Pancreas (tissue), 10 donors: ENCODE data around the gene ZNF180. TPM values are rescaled to one million over a fixed set of nuclear protein-coding genes. Genes with fewer than 3 reads are reported as not detected.
"Not testable (repeated sequence)": the region's sequence is repeated elsewhere in the genome, so short reads cannot be mapped to it uniquely, and the experiment has no call there.

Experiments used
- ATAC-seq, 4 donors: fragments of 200-7000 bp; cut with Tn5 transposase; one replicate each; pipeline versions ENCODE4 v1.8.0 to v1.9.1; 2020; ENCODE audit warnings: mild to moderate bottlenecking in 4 of 4, moderate library complexity in 4 of 4
- DNase-seq, 6 donors: peaks; one replicate each; pipeline ENCODE4 v3.0.0-alpha.2; 2020
- FAIRE-seq: peaks from 2 replicates; lab custom pipeline; 2012; peaks lifted over from hg19 to GRCh38; lab: Jason Lieb, UNC
- H3K27ac ChIP-seq, 4 donors: fragments of 200-600 bp; sonication (generic); 1 replicate in 3 of 4; 2 replicates in 1 of 4; pipeline versions ENCODE4 v1.5.0 to v1.8.0; 2020
- H3K27me3 ChIP-seq, 4 donors: fragments of 200-600 bp; one replicate each; pipeline ENCODE4 v1.8.0; 2021
- H3K36me3 ChIP-seq, 3 donors: fragments of 200-600 bp; sonication (generic) in 1 of 3; one replicate each; pipeline versions ENCODE4 v1.5.0 to v1.8.0; 2020 to 2021
- H3K4me1 ChIP-seq, 3 donors: fragments of 200-600 bp; one replicate each; pipeline ENCODE4 v1.8.0; 2021
- H3K4me3 ChIP-seq, 4 donors: fragments of 200-600 bp; sonication (generic) in 2 of 4; one replicate each; pipeline versions ENCODE4 v1.5.0 to v1.8.0; 2020 to 2021
- H3K9me3 ChIP-seq, 4 donors: fragments of 200-600 bp; one replicate each; pipeline ENCODE4 v1.8.0; 2021
- WGBS, 2 donors: extraction: QIAGEN DNeasy Blood & Tissue Kit; methylation state at CpG; one replicate each; pipeline ENCODE4 v1.1.7; 2013; 5-methylcytosine and 5-hydroxymethylcytosine counted together
- intact Hi-C, 3 donors: fragments of 100-400 bp; cut with DNase I; formaldehyde crosslinking; loops; one replicate each; pipeline versions ENCODE4 v1.11.1 to v1.14.2; 2022
- polyA plus RNA-seq, 2 donors: library from polyadenylated mRNA; stranded (reverse); fragments of 200-250 nt; gene quantifications; one replicate each; pipeline ENCODE4 v1.2.3, GENCODE V29; 2013
- total RNA-seq, 6 donors: library from RNA; stranded (reverse); fragmentation: NEBNext Ultra II Directional in 4 of 6; extraction: Animal tissue kit (Norgen Biotek cat#: 25700) in 4 of 6; gene quantifications; one replicate each; pipeline versions ENCODE4 v1.2.1 to v1.2.4, GENCODE V29; 2021 to 2023
- TF ChIP-seq, protein P1 (sequence below), 4 donors: fragments of 200-600 bp; sonication (generic) in 3 of 4; IDR thresholded peaks; one replicate each; pipeline versions ENCODE4 v1.5.0 to v1.8.0; 2021; ENCODE audit warnings: antibody characterized with exemption in 4 of 4
- donor health status: healthy with polysubstance abuse.
- donor health status: DM: no; HTN: no; CAD: no; lungs with moderate emphysema.
- donor health status: DM: no; HTN: no; CAD: no.
- donor health status: control.
- donor health status: control.
- donor health status: Bipolar disorder and iron deficiency.
- donor health status: DM: yes; HTN: yes; CAD: no.
- donor health status: DM: no; HTN: no; CAD: no.
- donor health status: DM: no; HTN: no; CAD: no.
- donor health status: DM: yes; HTN: yes; CAD: no.

ZNF180 gene
- total and polyA plus RNA-seq, 8 donors, result 2.6 to 5.8 (median 3.6) TPM

DNA sequence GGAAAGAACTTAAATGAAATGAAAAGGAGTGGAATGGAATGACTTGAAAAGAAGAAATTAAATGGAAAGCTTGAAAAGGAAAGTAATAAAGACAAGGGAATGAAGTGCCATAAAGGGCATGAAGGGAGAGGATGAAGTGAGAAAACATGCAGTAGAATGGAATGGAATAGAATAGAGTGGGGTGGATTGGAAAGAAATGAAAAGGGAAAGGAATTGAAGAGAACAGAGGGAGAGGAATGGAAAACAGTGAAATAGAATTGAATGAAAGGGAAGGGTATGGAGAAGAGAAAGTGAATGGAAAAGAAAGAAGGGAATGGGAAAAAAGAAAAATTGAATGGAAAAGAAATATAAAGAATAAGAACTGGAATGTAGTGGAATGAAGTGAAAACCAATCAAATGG lies 9.2 kb upstream of the ZNF180 start:
- Histone ChIP-seq H3K27me3 (peaks cover 0 to 8% (median 0%) of the 10 kb centered on the region in 4 donors), H3K4me1 (no peaks in the 10 kb centered on the region), H3K27ac (no peak overlapping the region), H3K36me3 (no peaks in the 10 kb centered on the region), H3K9me3 (no peaks in the 10 kb centered on the region), H3K4me3 (no peak overlapping the region)
- no peak for ATAC-seq
- FAIRE-seq, result no peak
- TF ChIP-seq, protein P1, sequence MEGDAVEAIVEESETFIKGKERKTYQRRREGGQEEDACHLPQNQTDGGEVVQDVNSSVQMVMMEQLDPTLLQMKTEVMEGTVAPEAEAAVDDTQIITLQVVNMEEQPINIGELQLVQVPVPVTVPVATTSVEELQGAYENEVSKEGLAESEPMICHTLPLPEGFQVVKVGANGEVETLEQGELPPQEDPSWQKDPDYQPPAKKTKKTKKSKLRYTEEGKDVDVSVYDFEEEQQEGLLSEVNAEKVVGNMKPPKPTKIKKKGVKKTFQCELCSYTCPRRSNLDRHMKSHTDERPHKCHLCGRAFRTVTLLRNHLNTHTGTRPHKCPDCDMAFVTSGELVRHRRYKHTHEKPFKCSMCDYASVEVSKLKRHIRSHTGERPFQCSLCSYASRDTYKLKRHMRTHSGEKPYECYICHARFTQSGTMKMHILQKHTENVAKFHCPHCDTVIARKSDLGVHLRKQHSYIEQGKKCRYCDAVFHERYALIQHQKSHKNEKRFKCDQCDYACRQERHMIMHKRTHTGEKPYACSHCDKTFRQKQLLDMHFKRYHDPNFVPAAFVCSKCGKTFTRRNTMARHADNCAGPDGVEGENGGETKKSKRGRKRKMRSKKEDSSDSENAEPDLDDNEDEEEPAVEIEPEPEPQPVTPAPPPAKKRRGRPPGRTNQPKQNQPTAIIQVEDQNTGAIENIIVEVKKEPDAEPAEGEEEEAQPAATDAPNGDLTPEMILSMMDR (IDR thresholded peaks at IDR 0.05), result no peak
- no peak for DNase-seq
- intact Hi-C loops, result no loop called here

GRCh38 chr19:44499559-44499958 lies 763 bp downstream of the ZNF180 start:
- WGBS, 2 donors, result 15% methylated on average over 6 of the region's 6 CpGs
- TF ChIP-seq, protein P1 (IDR thresholded peaks at IDR 0.05), result no peak
- H3K4me1 ChIP-seq, result peaks cover 0 to 12% (median 6%) of the 10 kb centered on the region in 3 donors
- no peak overlapping the region for H3K27ac ChIP-seq
- intact Hi-C loops, result no loop called here
- H3K9me3 ChIP-seq, result peaks cover 0 to 3% (median 0%) of the 10 kb centered on the region in 4 donors
- DNase-seq (peak in 1 of 6 donors; percentile 10), FAIRE-seq (no peak), ATAC-seq (no peak)
- no peaks in the 10 kb centered on the region for H3K27me3 ChIP-seq
- H3K36me3 ChIP-seq, result peaks cover 3 to 26% (median 17%) of the 10 kb centered on the region in 3 donors
- H3K4me3 ChIP-seq, result peak overlapping the region; percentile 50 to 77 (median 69)

DNA sequence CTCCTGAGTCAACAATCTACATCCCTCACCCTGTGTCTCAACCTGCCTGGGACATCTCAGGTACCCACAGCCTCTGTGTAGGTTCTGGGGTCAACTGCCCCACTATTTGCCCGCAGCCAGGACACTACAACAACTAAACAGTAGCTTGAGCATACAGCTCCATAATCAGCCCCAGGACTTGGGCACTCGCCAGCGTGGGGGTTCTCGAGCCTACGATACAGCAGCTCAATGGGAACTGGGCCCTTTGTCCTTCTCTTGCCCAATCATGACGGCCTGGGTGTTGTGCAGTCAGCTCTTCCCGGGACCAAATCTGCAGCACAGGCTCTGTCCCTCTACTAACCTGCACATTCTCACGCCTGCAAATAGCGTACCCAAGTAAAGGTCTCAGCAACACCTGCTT lies 1.3 kb downstream of the ZNF180 start:
- peaks cover 0 to 3% (median under 1%) of the 10 kb centered on the region in 4 donors for H3K9me3 ChIP-seq
- DNase-seq, result peak in 3 of 6 donors; percentile 15 to 66 (median 53)
- intact Hi-C loops, result no loop called here
- ATAC-seq, result no peak
- no peaks in the 10 kb centered on the region for H3K27me3 ChIP-seq
- 95 to 96% methylated on average over 9 of the region's 9 CpGs for WGBS, 2 donors
- H3K4me3 ChIP-seq, result peak overlapping the region in 1 of 4 donors; percentile 77
- TF ChIP-seq, protein P1 (IDR thresholded peaks at IDR 0.05), result no peak
- peaks cover 3 to 32% (median 23%) of the 10 kb centered on the region in 3 donors for H3K36me3 ChIP-seq
- H3K4me1 ChIP-seq, result peaks cover 0 to 12% (median 6%) of the 10 kb centered on the region in 3 donors
- no peak overlapping the region for H3K27ac ChIP-seq
- no peak for FAIRE-seq

DNA sequence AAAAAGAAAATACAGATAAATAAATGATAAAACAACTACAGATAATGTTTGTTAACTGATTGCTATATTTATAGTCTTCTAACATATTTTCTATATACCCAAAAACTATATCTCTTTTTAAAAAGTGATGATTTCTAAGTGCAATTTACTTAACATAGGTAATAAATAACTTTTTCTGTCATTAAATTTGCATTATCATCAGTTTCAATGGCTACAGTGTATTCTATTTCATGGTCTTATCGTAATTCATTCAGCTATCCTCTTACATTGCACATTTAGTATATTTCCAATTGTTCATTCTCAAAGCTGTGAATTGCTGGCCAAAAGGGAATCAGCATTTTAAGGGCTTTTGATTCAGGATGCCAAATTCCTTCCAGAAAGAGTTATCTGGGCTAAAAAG lies 3.6 kb downstream of the ZNF180 start:
- H3K9me3 ChIP-seq, result peaks cover 0 to 12% (median 1%) of the 10 kb centered on the region in 4 donors
- H3K27me3 ChIP-seq, result no peaks in the 10 kb centered on the region
- intact Hi-C loops, result no loop called here
- no peak for FAIRE-seq
- H3K4me1 ChIP-seq, result peaks cover 0 to 12% (median 6%) of the 10 kb centered on the region in 3 donors
- no peak for ATAC-seq
- H3K36me3 ChIP-seq, result peaks cover 3 to 55% (median 30%) of the 10 kb centered on the region in 3 donors
- no peak overlapping the region for H3K27ac ChIP-seq
- TF ChIP-seq, protein P1 (IDR thresholded peaks at IDR 0.05), result no peak
- H3K4me3 ChIP-seq, result no peak overlapping the region
- 99 to 100% methylated on average over 1 of the region's 1 CpG for WGBS, 2 donors
- DNase-seq, result no peak

GRCh38 chr19:44476559-44477408 lies 23.5 kb downstream of the ZNF180 start:
- TF ChIP-seq, protein P1 (IDR thresholded peaks at IDR 0.05), result no peak
- DNase-seq, result no peak

DNA sequence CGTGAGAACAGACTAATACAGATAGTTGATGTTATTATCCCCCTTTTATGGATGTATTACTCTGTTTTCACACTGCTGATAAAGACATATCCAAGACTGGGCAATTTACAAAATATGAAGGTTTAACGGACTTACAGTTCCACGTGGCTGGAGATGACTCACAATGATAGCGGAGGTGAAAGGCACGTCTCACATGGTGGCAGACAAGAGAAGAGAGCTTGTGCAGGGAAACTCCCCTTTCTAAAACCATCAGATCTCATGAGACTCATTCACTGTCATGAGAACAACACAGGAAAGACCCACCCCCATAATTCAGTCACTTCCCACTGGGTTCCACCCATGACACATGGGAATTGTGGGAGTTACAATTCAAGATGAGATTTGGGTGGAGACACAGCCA lies 31.6 kb downstream of the ZNF180 start:
- H3K9me3 ChIP-seq, intact Hi-C loops, H3K27me3 ChIP-seq, H3K27ac ChIP-seq, FAIRE-seq, ATAC-seq, DNase-seq, H3K4me1 ChIP-seq, H3K36me3 ChIP-seq, H3K4me3 ChIP-seq: not testable (repeated sequence)
- WGBS, 2 donors, result 57 to 62% methylated on average over 5 of the region's 5 CpGs

More at GRCh38 chr19:44476559-44477408, 23.5 kb downstream of the ZNF180 start:
- H3K36me3 ChIP-seq, result peaks cover 17 to 52% (median 36%) of the 10 kb centered on the region in 3 donors
- 95% methylated on average over 7 of the region's 7 CpGs for WGBS, 2 donors
- no peak overlapping the region for H3K4me3 ChIP-seq
- FAIRE-seq, result no peak
- no peaks in the 10 kb centered on the region for H3K4me1 ChIP-seq
- intact Hi-C loops, result no loop called here
- ATAC-seq, result no peak
- H3K27ac ChIP-seq, result no peak overlapping the region
- no peaks in the 10 kb centered on the region for H3K27me3 ChIP-seq
- H3K9me3 ChIP-seq, result peaks cover 3 to 72% (median 31%) of the 10 kb centered on the region in 4 donors

DNA sequence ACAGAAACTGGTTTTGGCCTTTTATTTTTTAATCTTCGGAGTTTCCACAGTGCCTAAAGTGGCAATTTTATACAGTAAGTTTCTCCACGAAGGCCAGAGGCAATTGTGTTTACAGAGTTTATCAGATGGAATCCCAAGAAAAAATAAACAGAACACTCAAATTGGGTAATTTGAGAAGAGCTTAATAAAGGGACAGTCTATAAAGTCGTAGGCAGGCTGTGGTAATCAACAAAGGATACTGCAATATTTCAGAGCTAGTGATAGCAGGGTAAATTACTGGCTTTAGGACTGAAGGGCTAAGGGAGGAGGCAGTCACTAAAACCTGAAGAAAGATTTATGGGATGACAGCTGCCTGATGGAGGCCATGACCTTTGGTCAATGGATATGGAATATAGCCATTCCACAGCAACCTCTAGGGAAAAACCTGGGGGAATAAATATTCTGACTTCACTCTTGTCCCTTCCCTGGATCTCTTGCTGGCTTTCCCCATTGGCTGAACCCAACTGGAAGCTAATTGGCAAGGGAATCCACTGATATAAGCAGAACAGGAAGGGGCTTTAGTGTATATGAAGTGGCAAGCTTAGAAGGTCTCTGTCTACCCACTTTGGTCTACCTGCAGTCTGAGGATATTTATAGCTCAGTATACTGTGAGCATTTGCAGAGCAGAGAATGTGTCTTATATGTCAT lies 37.6 kb downstream of the ZNF180 start:
- not testable (repeated sequence) for H3K4me3 ChIP-seq, DNase-seq

More for the DNA sequence above, 37.6 kb downstream of the ZNF180 start:
- H3K36me3 ChIP-seq, FAIRE-seq, intact Hi-C loops, H3K9me3 ChIP-seq, H3K27ac ChIP-seq, ATAC-seq, H3K27me3 ChIP-seq, H3K4me1 ChIP-seq: not testable (repeated sequence)
- WGBS, 2 donors, result 32 to 34% methylated on average over 3 of the region's 3 CpGs
